K562 (cell line): Measurements from ENCODE around the gene RO60. TPM values are rescaled to one million over a fixed set of nuclear protein-coding genes. Genes with fewer than 3 reads are reported as not detected.
A peak's percentile ranks its signal among the peaks of the same experiment; 100 is the strongest.

Source experiments
- BRCA1 ChIP-seq, 2 experiments: fragments of 450-650 bp in 1 of 2; sonication (generic) in 1 of 2; formaldehyde crosslinking in 1 of 2; IDR thresholded peaks; 2 replicates each; pipeline versions ENCODE4 v1.5.0 to v1.6.1; 2017 to 2020; ENCODE audit warnings: mild to moderate bottlenecking in 1 of 2, missing genetic modification reagents in 1 of 2
- EP400 ChIP-seq: fragments of 450-650 bp; IDR thresholded peaks from 2 replicates; pipeline ENCODE4 v1.6.1; 2017; ENCODE audit warnings: antibody characterized with exemption, mild to moderate bottlenecking, moderate library complexity
- ESRRA ChIP-seq: fragments of 450-650 bp; IDR thresholded peaks from 2 replicates; pipeline ENCODE4 v1.6.1; 2014; ENCODE audit warnings: low read depth, mild to moderate bottlenecking, moderate library complexity, borderline replicate concordance
- HLTF ChIP-seq: fragments of 450-650 bp; IDR thresholded peaks from 2 replicates; pipeline ENCODE4 v1.6.1; 2016
- HNRNPL ChIP-seq: fragments of 200-400 bp; formaldehyde crosslinking; IDR thresholded peaks from 2 replicates; pipeline ENCODE4 v1.6.1; 2017; ENCODE audit warnings: low read depth, mild to moderate bottlenecking, low read length
- MYC ChIP-seq, 2 experiments: fragments of 250-450 bp in 1 of 2; sonication (Bioruptor Pico) in 1 of 2; IDR thresholded peaks; 2 replicates each; pipeline versions ENCODE4 v1.5.1 to v1.6.1; 2012 to 2021; ENCODE audit warnings: low read depth in 2 of 2, borderline replicate concordance in 1 of 2, improper control_type of control experiment in 1 of 2, low read length in 1 of 2, mild to moderate bottlenecking in 1 of 2, moderate library complexity in 1 of 2
- NFIC ChIP-seq: fragments of 450-650 bp; IDR thresholded peaks from 2 replicates; pipeline ENCODE4 v1.6.1; 2017; ENCODE audit warnings: mild to moderate bottlenecking, inconsistent platforms
- NR2C2 ChIP-seq, 2 experiments: fragments of 200-800 bp in 1 of 2; sonication (Bioruptor generic) in 1 of 2; sonication (generic) in 1 of 2; formaldehyde crosslinking in 1 of 2; IDR thresholded peaks; 2 replicates each; pipeline versions ENCODE4 v1.6.1 to v1.8.0; 2016 to 2022; ENCODE audit warnings: mild to moderate bottlenecking in 1 of 2, missing compliant biosample characterization in 1 of 2, missing genetic modification characterization in 1 of 2, missing genetic modification reagents in 1 of 2
- PCBP1 ChIP-seq: fragments of 200-400 bp; formaldehyde crosslinking; IDR thresholded peaks from 2 replicates; pipeline ENCODE4 v1.6.1; 2018; ENCODE audit warnings: mild to moderate bottlenecking, low read depth, low read length; ENCODE audit not compliant: poor library complexity, severe bottlenecking
- POLR2AphosphoS5 ChIP-seq: IDR thresholded peaks from 2 replicates; pipeline ENCODE4 v1.6.1; 2011; ENCODE audit warnings: mild to moderate bottlenecking, low read depth, low read length, moderate library complexity; ENCODE audit not compliant: control insufficient read depth, insufficient read depth
- POU5F1 ChIP-seq: fragments of 150-350 bp; IDR thresholded peaks from 2 replicates; pipeline ENCODE4 v1.6.1; 2014; ENCODE audit warnings: borderline replicate concordance, low read length, low read depth, mild to moderate bottlenecking; ENCODE audit not compliant: partially characterized antibody
- SOX6 ChIP-seq: fragments of 450-650 bp; IDR thresholded peaks from 2 replicates; pipeline ENCODE4 v1.6.1; 2014; ENCODE audit warnings: mild to moderate bottlenecking
- ZKSCAN1 ChIP-seq: fragments of 150-350 bp; IDR thresholded peaks from 2 replicates; pipeline ENCODE4 v1.6.1; 2016; ENCODE audit warnings: low read depth, low read length
- ZNF668 ChIP-seq: fragments of 250-450 bp; sonication (Bioruptor Pico); IDR thresholded peaks from 2 replicates; pipeline ENCODE4 v1.8.0; 2022; ENCODE audit warnings: mild to moderate bottlenecking, inconsistent platforms
- polyA plus RNA-seq, 8 experiments: library from polyadenylated mRNA; depleted of rRNA in 4 of 8; stranded (reverse) in 5 of 8; unstranded in 3 of 8; fragments of >200 nt; fragmentation: Nextera tagmentation in 2 of 8; fragmentation: Illumina TruSeq in 1 of 8; extraction: Ambion mirVana in 2 of 8; extraction: Trizol in 1 of 8; gene quantifications; 2 replicates each; pipeline versions ENCODE4 v1.2.1 to v1.2.3, GENCODE V29; 2011 to 2014; ENCODE audit warnings: inconsistent platforms in 1 of 8, missing spikeins in 1 of 8
- total RNA-seq, 7 experiments: library from RNA; depleted of rRNA in 6 of 7; stranded (reverse); fragments of >200 nt in 6 of 7; fragmentation: Illumina TruSeq in 2 of 7; extraction: Trizol in 2 of 7; gene quantifications; 2 replicates each; pipeline versions ENCODE4 v1.2.1 to v1.2.3, GENCODE V29; 2011 to 2021; ENCODE audit warnings: low replicate concordance in 1 of 7
- TF ChIP-seq, protein P1 (sequence below): fragments of 250-450 bp; sonication (Bioruptor Pico); IDR thresholded peaks from 2 replicates; pipeline ENCODE4 v1.5.0; 2021; ENCODE audit warnings: mild to moderate bottlenecking, moderate library complexity
- TF ChIP-seq, protein P2 (sequence below): fragments of 150-350 bp; IDR thresholded peaks from 2 replicates; pipeline ENCODE4 v1.6.1; 2014; ENCODE audit warnings: low read depth, mild to moderate bottlenecking, low read length, borderline replicate concordance
- TF ChIP-seq, protein P3 (sequence below): fragments of 450-650 bp; formaldehyde crosslinking; conservative IDR thresholded peaks from 2 replicates; pipeline ENCODE4 v1.4.0; 2022; ENCODE audit warnings: mild to moderate bottlenecking, missing genetic modification characterization

RO60 gene
- total and polyA plus RNA-seq, 9 of the 15 experiments (the other 6 are each of a cell fraction or from before 2014, with no cell fraction given), result 24.9 to 187 (median 101) TPM

DNA sequence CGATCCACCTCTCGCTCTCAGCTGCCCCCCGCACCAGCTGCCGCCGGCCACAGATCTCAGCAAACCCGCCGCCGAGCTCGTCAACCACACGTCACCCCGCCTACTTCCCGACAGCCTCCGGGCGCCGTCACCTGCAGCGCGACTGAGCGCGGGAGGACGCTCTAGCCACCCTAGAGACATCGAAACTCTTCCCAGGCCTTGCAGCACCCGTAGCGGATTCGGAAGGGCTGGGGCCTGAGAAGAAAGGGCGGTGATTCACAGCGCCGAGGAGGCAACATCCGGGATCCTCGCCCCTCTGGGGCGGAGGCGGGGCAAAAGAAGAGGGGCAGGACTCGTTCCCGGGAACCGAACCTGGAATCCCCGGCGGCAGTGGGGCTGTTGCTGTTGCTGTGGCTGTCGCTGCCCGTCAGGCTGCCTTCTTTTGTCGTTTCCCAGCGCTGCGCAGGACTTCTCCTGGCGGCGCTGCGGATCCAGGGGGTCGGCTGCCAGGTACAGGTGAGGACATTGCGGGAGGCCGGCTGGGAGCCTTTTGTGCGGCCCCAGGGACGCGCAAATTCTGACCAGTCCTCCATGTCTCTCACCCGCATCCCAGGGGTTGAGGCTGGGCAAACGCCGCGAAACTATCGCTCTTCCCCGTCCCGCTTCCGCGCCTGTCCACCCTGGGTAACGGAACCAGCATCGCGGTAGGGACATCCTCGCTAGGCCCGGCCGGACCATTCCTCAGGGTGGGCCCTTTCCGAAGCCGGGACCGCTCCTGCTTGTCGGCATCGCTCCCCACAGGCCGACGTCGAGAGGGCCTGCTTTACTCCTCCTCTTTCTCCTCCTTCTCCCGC, at the start of gene RO60, which contains the start of gene UCHL5 (continued):
- TF ChIP-seq, protein P1, sequence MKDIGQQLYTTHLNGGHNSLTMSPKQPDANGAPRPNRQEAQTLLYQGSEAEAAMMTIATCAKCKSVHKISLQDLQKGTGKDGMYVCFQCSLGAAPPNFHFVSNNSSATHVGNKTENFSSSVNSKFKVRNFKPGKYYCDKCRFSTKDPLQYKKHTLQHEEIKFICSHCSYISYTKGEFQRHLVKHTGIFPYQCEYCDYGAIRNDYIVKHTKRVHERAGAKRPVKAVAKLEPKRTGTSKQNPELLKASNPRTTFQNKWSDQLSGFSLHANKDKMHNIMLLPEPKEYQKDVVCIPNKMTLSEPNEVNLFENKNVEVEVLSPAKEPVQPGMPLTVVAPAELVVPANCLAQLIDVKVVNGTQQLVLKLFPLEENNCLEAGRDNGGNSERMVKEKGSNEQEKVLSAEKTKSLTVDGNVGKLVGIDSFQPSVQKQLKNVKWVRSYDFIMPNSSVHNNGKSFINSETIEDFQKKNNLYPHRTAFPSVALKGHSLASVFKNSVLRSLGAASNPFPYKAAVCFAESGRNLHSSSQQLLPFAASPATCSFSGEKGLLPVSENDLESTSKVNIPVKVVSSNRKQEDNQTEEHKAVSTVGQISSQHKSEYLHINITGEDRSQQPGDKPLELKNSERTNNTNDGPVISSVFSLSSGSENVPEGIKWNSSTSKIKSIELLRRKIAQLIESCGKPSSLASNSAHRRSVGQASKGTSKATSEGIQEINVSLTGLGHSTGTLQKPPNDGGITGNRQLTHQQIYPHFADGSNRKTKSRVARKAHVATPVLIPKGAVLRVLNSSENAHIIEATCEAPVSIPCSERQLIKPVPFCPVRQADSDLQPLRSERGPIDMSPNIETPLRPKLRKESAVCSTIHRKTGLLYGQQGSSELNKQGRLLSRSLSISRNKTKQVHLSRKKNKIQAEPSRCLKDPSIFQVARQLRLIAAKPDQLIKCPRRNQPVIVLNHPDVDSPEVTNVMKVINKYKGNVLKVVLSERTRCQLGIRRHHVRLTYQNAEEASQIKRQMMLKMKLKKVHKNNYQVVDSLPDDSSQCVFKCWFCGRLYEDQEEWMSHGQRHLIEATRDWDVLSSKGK (CRISPR knock-in tag), result no peak
- TF ChIP-seq, protein P2, sequence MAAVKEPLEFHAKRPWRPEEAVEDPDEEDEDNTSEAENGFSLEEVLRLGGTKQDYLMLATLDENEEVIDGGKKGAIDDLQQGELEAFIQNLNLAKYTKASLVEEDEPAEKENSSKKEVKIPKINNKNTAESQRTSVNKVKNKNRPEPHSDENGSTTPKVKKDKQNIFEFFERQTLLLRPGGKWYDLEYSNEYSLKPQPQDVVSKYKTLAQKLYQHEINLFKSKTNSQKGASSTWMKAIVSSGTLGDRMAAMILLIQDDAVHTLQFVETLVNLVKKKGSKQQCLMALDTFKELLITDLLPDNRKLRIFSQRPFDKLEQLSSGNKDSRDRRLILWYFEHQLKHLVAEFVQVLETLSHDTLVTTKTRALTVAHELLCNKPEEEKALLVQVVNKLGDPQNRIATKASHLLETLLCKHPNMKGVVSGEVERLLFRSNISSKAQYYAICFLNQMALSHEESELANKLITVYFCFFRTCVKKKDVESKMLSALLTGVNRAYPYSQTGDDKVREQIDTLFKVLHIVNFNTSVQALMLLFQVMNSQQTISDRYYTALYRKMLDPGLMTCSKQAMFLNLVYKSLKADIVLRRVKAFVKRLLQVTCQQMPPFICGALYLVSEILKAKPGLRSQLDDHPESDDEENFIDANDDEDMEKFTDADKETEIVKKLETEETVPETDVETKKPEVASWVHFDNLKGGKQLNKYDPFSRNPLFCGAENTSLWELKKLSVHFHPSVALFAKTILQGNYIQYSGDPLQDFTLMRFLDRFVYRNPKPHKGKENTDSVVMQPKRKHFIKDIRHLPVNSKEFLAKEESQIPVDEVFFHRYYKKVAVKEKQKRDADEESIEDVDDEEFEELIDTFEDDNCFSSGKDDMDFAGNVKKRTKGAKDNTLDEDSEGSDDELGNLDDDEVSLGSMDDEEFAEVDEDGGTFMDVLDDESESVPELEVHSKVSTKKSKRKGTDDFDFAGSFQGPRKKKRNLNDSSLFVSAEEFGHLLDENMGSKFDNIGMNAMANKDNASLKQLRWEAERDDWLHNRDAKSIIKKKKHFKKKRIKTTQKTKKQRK, result no peak
- peak; percentile 53 for TF ChIP-seq PCBP1
- TF ChIP-seq BRCA1 (IDR thresholded peaks at IDR 0.05), result no peak
- TF ChIP-seq BRCA1 (CRISPR knock-in tag; IDR thresholded peaks at IDR 0.05), result no peak
- no peak for TF ChIP-seq ZNF668 (CRISPR knock-in tag)
- TF ChIP-seq HLTF, result peak; percentile 76
- peak; percentile 79; the same call in 1 of the 2 replicates for TF ChIP-seq ZKSCAN1
- peak; percentile 85; the same call in 1 of the 2 replicates for TF ChIP-seq ESRRA
- peak; percentile 75; the same call in 1 of the 2 replicates for TF ChIP-seq HNRNPL
- peak; percentile 63; the same call in 1 of the 2 replicates for TF ChIP-seq NFIC
- peak; percentile 85; the same call in 1 of the 2 replicates for TF ChIP-seq SOX6
- peak; percentile 86 for TF ChIP-seq POLR2AphosphoS5
- TF ChIP-seq, protein P3, sequence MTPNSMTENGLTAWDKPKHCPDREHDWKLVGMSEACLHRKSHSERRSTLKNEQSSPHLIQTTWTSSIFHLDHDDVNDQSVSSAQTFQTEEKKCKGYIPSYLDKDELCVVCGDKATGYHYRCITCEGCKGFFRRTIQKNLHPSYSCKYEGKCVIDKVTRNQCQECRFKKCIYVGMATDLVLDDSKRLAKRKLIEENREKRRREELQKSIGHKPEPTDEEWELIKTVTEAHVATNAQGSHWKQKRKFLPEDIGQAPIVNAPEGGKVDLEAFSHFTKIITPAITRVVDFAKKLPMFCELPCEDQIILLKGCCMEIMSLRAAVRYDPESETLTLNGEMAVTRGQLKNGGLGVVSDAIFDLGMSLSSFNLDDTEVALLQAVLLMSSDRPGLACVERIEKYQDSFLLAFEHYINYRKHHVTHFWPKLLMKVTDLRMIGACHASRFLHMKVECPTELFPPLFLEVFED (CRISPR knock-in tag), result peak; percentile 86; the same call in 1 of the 2 replicates
- TF ChIP-seq MYC (IDR thresholded peaks at IDR 0.05; ENCODE audit: low read depth, low read length), result peak; percentile 94
- no peak for TF ChIP-seq MYC (CRISPR knock-in tag; IDR thresholded peaks at IDR 0.05; ENCODE audit: borderline replicate concordance, low read depth)
- peak; percentile 82 for TF ChIP-seq NR2C2 (CRISPR knock-in tag; IDR thresholded peaks at IDR 0.05)
- TF ChIP-seq NR2C2 (tag; IDR thresholded peaks at IDR 0.05), result peak; percentile 82; the same call in 1 of the 2 replicates
- TF ChIP-seq POU5F1, result peak; percentile 79
- peak; percentile 98 for TF ChIP-seq EP400
